ENCODE measurements around the gene SARNP.
A peak's percentile ranks its signal among the peaks of the same experiment; 100 is the strongest.
"Not testable (repeated sequence)": the region's sequence is repeated elsewhere in the genome, so short reads cannot be mapped to it uniquely, and the experiment has no call there.

The SARNP gene, protein sequence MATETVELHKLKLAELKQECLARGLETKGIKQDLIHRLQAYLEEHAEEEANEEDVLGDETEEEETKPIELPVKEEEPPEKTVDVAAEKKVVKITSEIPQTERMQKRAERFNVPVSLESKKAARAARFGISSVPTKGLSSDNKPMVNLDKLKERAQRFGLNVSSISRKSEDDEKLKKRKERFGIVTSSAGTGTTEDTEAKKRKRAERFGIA

GRCh38 chr12:55817345-55818139 lies at the start of gene SARNP, which contains the start of gene ORMDL2:
Gene SARNP, minus strand, starts transcription at chr12:55817724. Its CDS starts 23 bp downstream, at chr12:55817701.
Gene ORMDL2, plus strand, starts transcription at chr12:55818041. Its CDS starts 959 bp downstream, at chr12:55819000.
- DNase-seq (ENCODE audit: low spot score) (peak; percentile 99), FAIRE-seq (peak; percentile 95)

DNA sequence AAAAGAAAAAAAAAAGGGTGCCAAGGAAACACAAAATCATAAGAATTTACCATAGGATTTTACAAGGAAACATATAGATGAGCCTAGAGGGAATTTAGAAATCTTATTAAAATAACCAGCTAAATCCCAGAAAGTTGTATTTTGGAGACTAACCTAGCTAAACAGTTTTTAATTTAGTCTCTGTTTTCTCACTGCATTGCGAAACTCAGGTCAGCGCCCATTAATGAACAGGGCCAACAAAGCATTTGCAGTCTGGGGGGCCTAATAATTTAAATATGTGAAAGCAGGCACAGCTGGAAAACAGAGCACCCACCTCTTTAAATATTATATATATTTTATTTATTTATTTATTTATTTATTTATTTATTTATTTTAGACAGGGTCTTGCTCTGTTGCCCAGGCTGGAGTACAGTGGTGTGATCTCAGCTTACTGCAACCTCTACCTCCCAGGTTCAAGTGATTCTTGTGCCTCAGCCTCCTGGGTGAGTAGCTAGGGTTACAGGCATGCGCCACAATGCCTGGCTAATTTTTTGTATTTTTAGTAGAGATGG lies 49.0 kb upstream of the SARNP start:
- FAIRE-seq; DNase-seq (ENCODE audit: low spot score): not testable (repeated sequence)

DNA sequence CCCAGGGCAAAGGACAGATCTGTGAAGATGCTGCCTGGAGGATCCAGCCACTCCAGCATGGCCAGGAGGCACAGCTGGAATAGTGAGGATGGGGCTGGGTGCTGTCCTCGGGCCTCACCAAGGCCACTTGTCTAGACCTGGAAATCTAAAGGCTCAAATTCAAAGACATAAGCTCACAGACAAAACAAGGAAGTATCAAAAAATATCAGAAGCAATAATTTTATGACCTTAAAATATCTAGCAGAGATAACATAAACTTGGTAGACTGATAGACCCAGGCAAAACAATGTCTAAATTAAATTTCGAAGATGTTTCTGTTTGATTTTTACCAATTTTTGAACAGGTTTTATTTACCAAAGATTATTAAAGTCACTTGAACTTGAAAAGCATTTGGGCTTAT lies 47.8 kb upstream of the SARNP start:
- DNase-seq (ENCODE audit: low spot score): no peak
- FAIRE-seq: no peak

- not testable (repeated sequence) for FAIRE-seq; DNase-seq (ENCODE audit: low spot score)
These were observed 45.4 kb upstream of the SARNP start for GRCh38 chr12:55862931-55863330.

- no peak for DNase-seq (ENCODE audit: low spot score)
- FAIRE-seq: no peak
These were observed 44.8 kb upstream of the SARNP start for GRCh38 chr12:55862286-55862685.

GRCh38 chr12:55861871-55862270 lies 44.3 kb upstream of the SARNP start:
- DNase-seq (ENCODE audit: low spot score): no peak

GRCh38 chr12:55861396-55861795 lies 43.9 kb upstream of the SARNP start:
- FAIRE-seq (no peak), DNase-seq (ENCODE audit: low spot score) (no peak)

More at GRCh38 chr12:55861871-55862270, 44.3 kb upstream of the SARNP start:
- no peak for FAIRE-seq

GRCh38 chr12:55852740-55853139 lies 35.2 kb upstream of the SARNP start:
- FAIRE-seq: no peak
- no peak for DNase-seq (ENCODE audit: low spot score)

GRCh38 chr12:55850893-55851292 lies 33.4 kb upstream of the SARNP start:
- DNase-seq (ENCODE audit: low spot score): no peak
- FAIRE-seq: no peak

GRCh38 chr12:55850401-55850800 lies 32.9 kb upstream of the SARNP start:
- FAIRE-seq (no peak), DNase-seq (ENCODE audit: low spot score) (no peak)

- FAIRE-seq: no peak
These were observed 32.3 kb upstream of the SARNP start for GRCh38 chr12:55849616-55850343.

DNA sequence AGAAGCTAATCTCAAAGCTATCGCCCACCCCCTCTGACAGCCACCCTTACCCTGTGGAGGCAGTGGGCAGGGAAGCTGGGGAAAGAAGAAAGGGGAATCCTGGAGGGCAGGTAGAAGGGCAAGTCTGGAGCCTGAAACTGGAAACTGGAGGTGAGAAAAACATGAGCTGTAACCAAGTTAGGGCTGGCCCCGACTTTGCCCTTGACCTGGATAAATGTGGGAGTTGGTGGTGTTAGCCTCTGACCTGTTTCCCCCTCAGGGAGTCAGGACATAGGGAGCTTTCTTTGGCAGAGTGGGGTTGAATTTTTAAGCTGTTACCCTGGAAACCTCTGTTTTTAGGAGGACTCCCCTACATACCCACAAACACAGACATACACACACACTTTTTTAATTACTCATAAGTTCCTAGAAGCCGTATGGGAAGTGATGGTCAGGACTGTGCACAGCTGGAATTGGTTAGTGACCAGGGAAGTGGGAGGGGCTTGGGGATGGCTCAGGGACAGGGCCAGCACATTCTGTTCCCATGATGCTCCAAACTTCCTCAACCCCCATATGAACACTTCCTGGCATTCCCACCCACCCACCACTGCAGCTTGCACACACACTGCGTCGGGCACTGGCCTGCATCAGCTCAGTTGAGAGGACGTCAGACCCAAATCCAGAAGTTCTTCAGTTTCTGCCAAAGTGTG lies 30.2 kb upstream of the SARNP start:
- FAIRE-seq (no peak), DNase-seq (ENCODE audit: low spot score) (peak; percentile 40)

More at GRCh38 chr12:55849616-55850343, 32.3 kb upstream of the SARNP start:
- no peak for DNase-seq (ENCODE audit: low spot score)

DNA sequence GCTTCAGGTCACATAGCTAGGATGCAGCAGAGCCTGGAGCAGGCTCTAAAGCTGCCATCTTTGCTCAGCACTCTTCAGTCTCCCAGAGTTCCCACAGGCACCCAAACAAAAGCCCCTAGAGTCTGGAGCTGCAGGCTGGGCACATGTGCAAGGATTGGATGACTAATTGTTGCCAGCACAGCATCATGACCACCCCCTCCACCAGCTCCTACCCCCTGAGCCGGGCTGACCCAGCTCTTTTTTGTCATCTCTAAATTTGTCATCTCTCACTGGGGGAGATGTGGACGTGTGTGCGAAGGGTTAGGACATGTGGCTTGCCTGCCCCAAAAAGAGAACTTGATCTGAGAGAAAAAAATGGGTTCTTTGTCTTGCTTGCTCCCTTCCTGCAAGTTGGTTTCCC lies 29.5 kb upstream of the SARNP start:
- DNase-seq (ENCODE audit: low spot score) (no peak), FAIRE-seq (no peak)

DNA sequence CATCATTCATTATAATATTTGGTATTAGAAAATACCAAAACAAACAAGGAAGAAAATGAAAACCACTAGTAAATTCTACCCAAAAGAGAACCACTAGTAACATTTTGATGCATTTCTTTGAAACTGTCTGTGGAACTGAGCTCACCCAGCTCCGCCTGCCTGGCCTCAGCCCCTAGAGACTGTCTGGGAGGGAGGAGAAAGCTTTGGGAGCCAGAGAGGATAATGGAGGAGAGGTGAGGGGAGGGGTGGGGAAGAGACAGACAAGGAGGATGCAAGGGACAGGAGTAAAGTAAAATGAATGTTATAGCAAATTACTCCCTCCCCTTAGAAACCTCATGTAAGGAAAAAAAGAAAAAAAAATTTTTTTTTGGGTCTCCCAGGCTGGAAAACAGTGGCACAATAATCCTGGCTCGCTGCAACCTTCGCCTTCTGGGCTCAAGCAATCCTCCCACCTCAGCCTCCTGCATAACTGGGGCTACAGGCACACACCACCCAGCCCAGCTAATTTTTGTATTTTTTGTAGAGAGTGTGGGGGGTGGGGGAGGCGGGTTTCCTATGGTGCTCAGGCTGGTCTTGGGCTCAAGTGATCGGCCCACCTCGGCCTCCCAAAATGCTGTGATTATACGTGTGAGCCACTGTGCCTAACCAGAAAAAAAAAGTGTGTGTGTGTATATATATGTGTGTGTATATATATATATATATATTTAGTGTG lies 28.4 kb upstream of the SARNP start:
- FAIRE-seq: no peak
- DNase-seq (ENCODE audit: low spot score): no peak

DNA sequence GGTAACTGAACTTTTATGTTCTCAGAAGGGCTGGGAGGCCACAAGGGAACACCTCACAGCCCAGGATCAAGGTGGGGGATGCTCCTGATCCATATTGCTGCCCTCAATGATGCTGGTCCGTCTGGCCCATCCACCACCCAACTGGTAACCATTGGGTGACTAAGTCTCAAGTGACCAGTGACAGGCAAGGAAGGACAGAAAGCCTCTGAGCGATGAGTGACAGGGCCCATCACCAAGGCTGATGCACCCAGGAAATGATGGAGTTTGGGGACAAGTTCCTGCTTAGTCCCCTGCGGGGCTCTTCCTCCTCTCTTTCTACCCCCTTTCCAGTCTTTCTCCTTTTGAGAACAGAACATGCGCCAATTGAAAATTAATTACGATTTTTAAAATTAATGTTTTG lies 27.8 kb upstream of the SARNP start:
- DNase-seq (ENCODE audit: low spot score): no peak
- FAIRE-seq: no peak

- no peak for DNase-seq (ENCODE audit: low spot score)
- no peak for FAIRE-seq
These were observed 27.4 kb upstream of the SARNP start for GRCh38 chr12:55844961-55845360.

DNA sequence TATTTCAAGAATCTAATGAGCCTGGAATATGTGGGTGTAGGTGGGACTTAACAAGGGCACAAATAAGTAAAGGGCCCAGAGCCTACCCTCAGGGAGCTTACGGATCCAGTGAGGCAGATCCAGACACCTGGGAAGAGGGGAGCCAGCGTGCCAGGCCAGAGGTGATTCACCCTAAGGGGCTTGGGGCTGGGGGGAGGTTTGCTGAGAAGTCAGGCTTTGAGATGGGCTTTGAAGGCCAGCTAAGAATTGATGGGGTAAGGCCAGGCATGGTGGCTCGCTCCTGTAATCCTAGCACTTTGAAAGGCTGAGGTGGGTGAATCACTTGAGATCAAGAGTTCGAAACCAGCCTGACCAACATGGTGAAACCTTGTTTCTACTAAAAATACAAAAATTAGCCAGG lies 25.9 kb upstream of the SARNP start:
- FAIRE-seq (no peak), DNase-seq (ENCODE audit: low spot score) (no peak)

DNA sequence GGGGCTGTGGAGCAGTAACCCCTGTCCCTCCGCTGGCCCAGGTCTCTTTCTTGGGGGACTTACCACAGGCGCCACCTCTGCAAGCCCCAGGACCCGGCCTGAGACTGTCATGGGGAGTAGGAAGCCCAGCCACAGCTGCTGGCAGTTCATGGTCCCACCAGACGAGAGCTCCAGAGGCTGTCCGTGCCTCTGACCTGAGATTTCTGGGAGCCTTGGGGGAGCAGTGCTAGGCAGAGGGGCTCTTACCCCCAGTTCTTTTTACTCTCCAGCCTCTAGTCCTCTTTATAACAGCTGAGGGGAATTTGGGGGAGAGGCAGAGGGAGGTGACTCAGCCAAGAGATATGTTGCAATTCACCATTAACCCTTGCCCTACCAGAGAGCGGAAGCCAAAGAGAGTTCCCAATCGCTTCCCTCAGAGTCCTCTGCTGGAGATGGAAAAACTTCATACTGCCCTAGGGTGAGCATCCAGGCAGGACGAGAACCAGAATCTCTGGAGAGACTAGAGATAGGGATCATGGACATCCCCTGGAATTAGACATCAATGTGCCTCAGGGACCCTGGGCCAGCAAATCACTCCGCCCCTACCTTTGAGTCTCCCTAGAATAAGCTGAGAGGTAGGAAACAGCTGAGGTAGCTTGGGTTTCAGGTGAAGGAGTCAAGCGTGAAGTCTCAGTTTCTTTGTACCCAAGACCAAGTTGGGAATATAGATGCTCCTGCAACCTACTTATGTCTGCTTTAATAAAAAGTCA lies 25.3 kb upstream of the SARNP start, which contains the start of gene MMP19:
MMP19 (minus strand) TSS at position 256 of the 749 bp plus-strand sequence; CDS start at position 150, 106 bp downstream.
- FAIRE-seq: no peak
- DNase-seq (ENCODE audit: low spot score): no peak

- no peak for DNase-seq (ENCODE audit: low spot score)
- FAIRE-seq: no peak
These were observed 23.2 kb upstream of the SARNP start for GRCh38 chr12:55840581-55841351.

All from RCC 7860 (cell line).